Dermis blood vessel endothelial cell (primary cell): ENCODE measurements around the gene MSX2. TPM values are rescaled to one million over a fixed set of nuclear protein-coding genes. Genes with fewer than 3 reads are reported as not detected.
"Not testable (repeated sequence)": the region's sequence is repeated elsewhere in the genome, so short reads cannot be mapped to it uniquely, and the experiment has no call there.

ENCODE experiments used
- DNase-seq: peaks from one replicate; pipeline ENCODE4 v3.0.0; 2010
- total RNA-seq: library from RNA; depleted of rRNA; stranded (reverse); fragments of >200 nt; gene quantifications from 2 replicates; pipeline ENCODE4 v1.2.3, GENCODE V29; 2014

Gene MSX2
- total RNA-seq, 1 donor from 2014 or later, result 0.17 TPM

- no peak for DNase-seq
Observed at GRCh38 chr5:174733836-174734235, 9.5 kb downstream of the MSX2 start.

- DNase-seq, result no peak
Observed at GRCh38 chr5:174734571-174735497, 10.5 kb downstream of the MSX2 start.

GRCh38 chr5:174735498-174736330 is 11.3 kb downstream of the MSX2 start:
- no peak for DNase-seq

- DNase-seq, result no peak
Observed at GRCh38 chr5:174736331-174736721, 11.9 kb downstream of the MSX2 start.

GRCh38 chr5:174736777-174737176 is 12.4 kb downstream of the MSX2 start:
- DNase-seq, result no peak

- DNase-seq, result no peak
Observed at GRCh38 chr5:174737330-174737729, 12.9 kb downstream of the MSX2 start.

GRCh38 chr5:174741352-174741751 is 17.0 kb downstream of the MSX2 start:
- DNase-seq, result no peak

GRCh38 chr5:174744896-174745295 is 20.5 kb downstream of the MSX2 start:
- no peak for DNase-seq

GRCh38 chr5:174745590-174746103 is 21.3 kb downstream of the MSX2 start:
- DNase-seq, result no peak

GRCh38 chr5:174750711-174751110 is 26.3 kb downstream of the MSX2 start:
- no peak for DNase-seq

- no peak for DNase-seq
Observed at GRCh38 chr5:174751154-174752000, 27.0 kb downstream of the MSX2 start.

- no peak for DNase-seq
Observed at GRCh38 chr5:174752121-174752520, 27.7 kb downstream of the MSX2 start.

GRCh38 chr5:174755106-174755505 is 30.7 kb downstream of the MSX2 start:
- no peak for DNase-seq

GRCh38 chr5:174759091-174759490 is 34.7 kb downstream of the MSX2 start:
- DNase-seq, result no peak

GRCh38 chr5:174760721-174761120 is 36.3 kb downstream of the MSX2 start:
- no peak for DNase-seq

- not testable (repeated sequence) for DNase-seq
Observed at GRCh38 chr5:174761341-174761740, 37.0 kb downstream of the MSX2 start.

- no peak for DNase-seq
Observed at GRCh38 chr5:174764309-174764708, 39.9 kb downstream of the MSX2 start.

GRCh38 chr5:174765540-174765939 is 41.2 kb downstream of the MSX2 start:
- no peak for DNase-seq

- no peak for DNase-seq
Observed at GRCh38 chr5:174767670-174768069, 43.3 kb downstream of the MSX2 start.

- DNase-seq, result no peak
Observed at GRCh38 chr5:174769005-174769404, 44.6 kb downstream of the MSX2 start.

GRCh38 chr5:174773371-174773770 is 49.0 kb downstream of the MSX2 start:
- no peak for DNase-seq

GRCh38 chr5:174775081-174775480 is 50.7 kb downstream of the MSX2 start:
- no peak for DNase-seq
